Upper lobe of right lung (tissue), 1 donor: ENCODE results near the gene SH3RF2. TPM values are rescaled to one million over a fixed set of nuclear protein-coding genes. Genes with fewer than 3 reads are reported as not detected.

ENCODE experiments used
- ATAC-seq: fragments of 200-7000 bp; cut with Tn5 transposase; one replicate; pipeline ENCODE4 v1.9.1; 2020; ENCODE audit warnings: mild to moderate bottlenecking, moderate library complexity
- DNase-seq: peaks from one replicate; pipeline ENCODE4 v3.0.0-alpha.2; 2020
- H3K27ac ChIP-seq: fragments of 200-600 bp; one replicate; pipeline ENCODE4 v1.8.0; 2022
- H3K27me3 ChIP-seq: fragments of 200-600 bp; one replicate; pipeline ENCODE4 v1.8.0; 2022; ENCODE audit warnings: mild to moderate bottlenecking
- H3K36me3 ChIP-seq: fragments of 200-600 bp; one replicate; pipeline ENCODE4 v1.8.0; 2022
- H3K4me1 ChIP-seq: fragments of 200-600 bp; one replicate; pipeline ENCODE4 v1.8.0; 2022
- H3K4me3 ChIP-seq: fragments of 200-600 bp; one replicate; pipeline ENCODE4 v1.8.0; 2022; ENCODE audit warnings: mild to moderate bottlenecking
- H3K9me3 ChIP-seq: fragments of 200-600 bp; one replicate; pipeline ENCODE4 v1.8.0; 2022
- CTCF ChIP-seq: fragments of 200-600 bp; IDR thresholded peaks from one replicate; pipeline ENCODE4 v1.8.0; 2022; ENCODE audit warnings: antibody characterized with exemption
- intact Hi-C: fragments of 100-400 bp; cut with DNase I; formaldehyde crosslinking; loops from one replicate; pipeline ENCODE4 v1.11.0; 2022
- total RNA-seq: library from RNA; stranded (reverse); fragmentation: NEBNext Ultra II Directional; extraction: Animal tissue kit (Norgen Biotek cat#: 25700); gene quantifications from one replicate; pipeline ENCODE4 v1.2.1, GENCODE V29; 2021
- donor health status: DM: no; HTN: yes; CAD: no; lungs with severe emphysema.

SH3RF2 gene
- total RNA-seq, 1 donor from 2014 or later = 12.4 TPM

DNA sequence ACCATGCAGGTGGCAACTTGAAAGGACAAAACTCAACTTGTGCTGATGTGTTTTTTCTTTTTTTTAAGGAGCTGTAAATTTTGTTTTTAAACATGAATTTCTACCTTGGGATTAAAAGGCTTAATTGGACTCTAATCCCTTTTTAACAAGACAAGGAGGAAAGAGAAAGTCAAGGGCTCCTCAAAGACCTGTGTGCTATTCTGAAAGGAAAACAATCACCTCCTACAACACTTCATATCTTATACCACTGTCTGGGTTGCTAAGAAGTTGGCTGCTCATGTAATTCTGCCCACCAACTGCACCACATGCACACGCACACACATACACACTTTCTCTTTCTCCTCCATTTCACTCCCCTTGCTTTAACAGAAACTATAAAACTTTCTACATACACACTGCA lies 78.6 kb downstream of the SH3RF2 start:
- Histone ChIP-seq H3K9me3 (no peaks in the 10 kb centered on the region), H3K4me1 (no peaks in the 10 kb centered on the region), H3K27ac (no peak overlapping the region), H3K4me3 (no peak overlapping the region), H3K36me3 (no peaks in the 10 kb centered on the region), H3K27me3 (no peaks in the 10 kb centered on the region)
- ATAC-seq = no peak
- no peak for DNase-seq
- intact Hi-C loops = no loop called here
- TF ChIP-seq CTCF = no peak

GRCh38 chr5:146016764-146017484 lies 80.5 kb downstream of the SH3RF2 start:
- no peak for DNase-seq
- no peak for ATAC-seq
- H3K27ac ChIP-seq = no peak overlapping the region
- no peaks in the 10 kb centered on the region for H3K4me1 ChIP-seq
- TF ChIP-seq CTCF = no peak
- intact Hi-C loops = no loop called here
- no peaks in the 10 kb centered on the region for H3K36me3 ChIP-seq
- H3K4me3 ChIP-seq = no peak overlapping the region
- no peaks in the 10 kb centered on the region for H3K27me3 ChIP-seq
- H3K9me3 ChIP-seq = no peaks in the 10 kb centered on the region

GRCh38 chr5:146018514-146019375 lies 82.4 kb downstream of the SH3RF2 start:
- Histone ChIP-seq H3K4me3 (no peak overlapping the region), H3K9me3 (no peaks in the 10 kb centered on the region), H3K27me3 (no peaks in the 10 kb centered on the region), H3K27ac (no peak overlapping the region), H3K4me1 (no peaks in the 10 kb centered on the region), H3K36me3 (no peaks in the 10 kb centered on the region)
- intact Hi-C loops = no loop called here
- no peak for TF ChIP-seq CTCF
- DNase-seq (no peak), ATAC-seq (no peak)

GRCh38 chr5:146020100-146020499 lies 83.7 kb downstream of the SH3RF2 start:
- Histone ChIP-seq H3K4me1 (no peaks in the 10 kb centered on the region), H3K27ac (no peak overlapping the region), H3K4me3 (no peak overlapping the region), H3K27me3 (no peaks in the 10 kb centered on the region), H3K9me3 (no peaks in the 10 kb centered on the region), H3K36me3 (no peaks in the 10 kb centered on the region)
- TF ChIP-seq CTCF = no peak
- DNase-seq (no peak), ATAC-seq (no peak)
- intact Hi-C loops = no loop called here

DNA sequence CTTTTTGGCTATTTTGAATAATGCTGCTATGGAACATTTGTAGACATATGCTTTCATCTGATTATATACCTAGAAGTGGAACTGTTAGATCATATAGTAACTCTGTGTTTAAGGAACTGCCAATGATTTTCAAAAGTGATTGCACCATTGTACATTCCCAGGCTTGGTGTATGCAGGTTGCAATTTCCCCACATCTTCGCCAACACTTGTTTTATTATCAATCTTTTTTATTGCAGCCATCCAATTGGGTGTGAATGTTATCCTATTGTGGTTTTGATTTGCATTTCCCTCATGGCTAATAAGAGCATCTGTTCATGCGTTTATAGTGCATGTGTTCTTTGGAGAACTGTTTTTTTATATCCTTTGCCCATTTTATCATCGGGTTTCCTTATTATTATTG lies 87.7 kb downstream of the SH3RF2 start:
- Histone ChIP-seq H3K4me1 (no peaks in the 10 kb centered on the region), H3K27me3 (no peaks in the 10 kb centered on the region), H3K27ac (no peak overlapping the region), H3K4me3 (no peak overlapping the region), H3K9me3 (no peaks in the 10 kb centered on the region), H3K36me3 (no peaks in the 10 kb centered on the region)
- intact Hi-C loops = no loop called here
- DNase-seq = no peak
- ATAC-seq = no peak
- TF ChIP-seq CTCF = no peak
